Upper lobe of right lung (tissue), 1 donor: ENCODE data around the gene SAMD4A. TPM values are rescaled to one million over a fixed set of nuclear protein-coding genes. Genes with fewer than 3 reads are reported as not detected.

ENCODE experiments used
- ATAC-seq: fragments of 200-7000 bp; cut with Tn5 transposase; one replicate; pipeline ENCODE4 v1.9.1; 2020; ENCODE audit warnings: mild to moderate bottlenecking, moderate library complexity
- DNase-seq: peaks from one replicate; pipeline ENCODE4 v3.0.0-alpha.2; 2020
- H3K27ac ChIP-seq: fragments of 200-600 bp; one replicate; pipeline ENCODE4 v1.8.0; 2022
- H3K27me3 ChIP-seq: fragments of 200-600 bp; one replicate; pipeline ENCODE4 v1.8.0; 2022; ENCODE audit warnings: mild to moderate bottlenecking
- H3K36me3 ChIP-seq: fragments of 200-600 bp; one replicate; pipeline ENCODE4 v1.8.0; 2022
- H3K4me1 ChIP-seq: fragments of 200-600 bp; one replicate; pipeline ENCODE4 v1.8.0; 2022
- H3K4me3 ChIP-seq: fragments of 200-600 bp; one replicate; pipeline ENCODE4 v1.8.0; 2022; ENCODE audit warnings: mild to moderate bottlenecking
- H3K9me3 ChIP-seq: fragments of 200-600 bp; one replicate; pipeline ENCODE4 v1.8.0; 2022
- CTCF ChIP-seq: fragments of 200-600 bp; IDR thresholded peaks from one replicate; pipeline ENCODE4 v1.8.0; 2022; ENCODE audit warnings: antibody characterized with exemption
- intact Hi-C: fragments of 100-400 bp; cut with DNase I; formaldehyde crosslinking; loops from one replicate; pipeline ENCODE4 v1.11.0; 2022
- total RNA-seq: library from RNA; stranded (reverse); fragmentation: NEBNext Ultra II Directional; extraction: Animal tissue kit (Norgen Biotek cat#: 25700); gene quantifications from one replicate; pipeline ENCODE4 v1.2.1, GENCODE V29; 2021
- donor health status: DM: no; HTN: yes; CAD: no; lungs with severe emphysema.

Gene SAMD4A
- total RNA-seq, 1 donor from 2014 or later = 39.1 TPM

DNA sequence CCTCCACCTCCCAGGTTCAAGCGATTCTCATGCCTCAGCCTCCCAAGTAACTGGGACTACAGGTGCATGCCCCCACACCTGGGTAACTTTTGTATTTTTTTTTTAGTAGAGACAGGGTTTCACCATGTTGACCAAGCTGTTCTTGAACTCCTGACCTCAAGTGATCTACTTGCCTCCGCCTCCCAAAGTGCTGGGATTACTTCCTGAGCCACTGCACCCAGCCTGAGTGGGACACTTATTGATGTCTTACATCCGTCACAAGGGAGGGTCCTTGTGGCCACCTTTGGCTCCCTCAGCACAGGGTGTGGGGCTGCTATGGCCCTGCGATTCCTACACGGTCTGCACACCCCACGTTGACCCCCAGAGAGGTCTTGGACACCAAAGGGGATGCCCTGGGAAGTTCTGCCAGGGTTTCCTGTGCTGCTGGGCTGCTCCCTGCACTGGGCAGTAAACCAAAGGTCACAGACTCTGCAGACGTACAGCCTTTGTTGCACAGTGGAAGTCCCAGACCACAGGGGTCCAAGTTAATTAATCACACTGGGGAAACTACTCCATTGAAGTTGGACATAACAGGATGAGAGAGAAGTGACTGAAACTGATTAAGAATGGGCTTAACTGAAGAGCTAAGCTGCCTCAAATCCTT, 95.7 kb downstream of the SAMD4A start:
- TF ChIP-seq CTCF = no peak
- DNase-seq (no peak), ATAC-seq (peak; percentile 49)
- intact Hi-C loops = no loop called here
- H3K4me3 ChIP-seq = no peak overlapping the region
- H3K4me1 ChIP-seq = peaks cover 6% of the 10 kb centered on the region
- no peak overlapping the region for H3K27ac ChIP-seq
- H3K27me3 ChIP-seq = no peaks in the 10 kb centered on the region
- H3K9me3 ChIP-seq = no peaks in the 10 kb centered on the region
- H3K36me3 ChIP-seq = no peaks in the 10 kb centered on the region

DNA sequence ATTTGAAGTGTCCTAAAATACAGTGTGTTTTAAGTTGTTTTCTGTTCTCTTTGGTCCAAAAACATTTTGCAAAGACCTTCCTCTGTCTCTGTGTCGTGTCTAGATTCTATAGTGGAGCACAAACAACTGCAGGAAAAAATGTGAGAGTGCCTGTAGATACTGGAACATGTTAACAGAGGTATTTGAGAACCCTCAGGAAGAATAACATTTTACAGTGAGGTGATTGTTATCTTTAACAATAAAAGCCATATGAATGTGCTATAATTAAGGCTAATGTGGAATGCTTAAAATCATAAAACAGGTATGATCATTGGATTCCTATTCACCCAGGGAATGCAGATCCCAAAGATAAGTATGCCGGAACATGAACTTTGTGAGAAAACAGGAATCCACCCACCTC, 98.0 kb downstream of the SAMD4A start:
- Histone ChIP-seq H3K27ac (no peak overlapping the region), H3K4me1 (peaks cover 6% of the 10 kb centered on the region), H3K36me3 (no peaks in the 10 kb centered on the region), H3K9me3 (no peaks in the 10 kb centered on the region), H3K4me3 (no peak overlapping the region), H3K27me3 (no peaks in the 10 kb centered on the region)
- ATAC-seq (no peak), DNase-seq (no peak)
- intact Hi-C loops = no loop called here
- no peak for TF ChIP-seq CTCF

- intact Hi-C loops = no loop called here
These were observed 99.0 kb downstream of the SAMD4A start for GRCh38 chr14:54665946-54666345.

GRCh38 chr14:54667026-54667744, 100.3 kb downstream of the SAMD4A start:
- TF ChIP-seq CTCF = no peak

More at GRCh38 chr14:54665946-54666345, 99.0 kb downstream of the SAMD4A start:
- H3K27ac ChIP-seq = no peak overlapping the region
- peak; percentile 49 for ATAC-seq
- no peaks in the 10 kb centered on the region for H3K36me3 ChIP-seq
- no peak overlapping the region for H3K4me3 ChIP-seq
- peaks cover 13% of the 10 kb centered on the region for H3K4me1 ChIP-seq
- no peaks in the 10 kb centered on the region for H3K27me3 ChIP-seq
- no peak for TF ChIP-seq CTCF
- no peaks in the 10 kb centered on the region for H3K9me3 ChIP-seq
- DNase-seq = no peak

GRCh38 chr14:54667764-54668163, 100.8 kb downstream of the SAMD4A start:
- Histone ChIP-seq H3K4me3 (no peak overlapping the region), H3K4me1 (peaks cover 15% of the 10 kb centered on the region), H3K27ac (no peak overlapping the region), H3K27me3 (no peaks in the 10 kb centered on the region), H3K36me3 (no peaks in the 10 kb centered on the region), H3K9me3 (no peaks in the 10 kb centered on the region)
- no peak for TF ChIP-seq CTCF
- intact Hi-C loops = no loop called here
- DNase-seq (no peak), ATAC-seq (no peak)

More at GRCh38 chr14:54667026-54667744, 100.3 kb downstream of the SAMD4A start:
- Histone ChIP-seq H3K4me1 (peaks cover 15% of the 10 kb centered on the region), H3K9me3 (no peaks in the 10 kb centered on the region), H3K27me3 (no peaks in the 10 kb centered on the region), H3K27ac (no peak overlapping the region), H3K4me3 (no peak overlapping the region), H3K36me3 (no peaks in the 10 kb centered on the region)
- no peak for DNase-seq
- ATAC-seq = no peak
- intact Hi-C loops = no loop called here
